Activated naive CD8-positive, alpha-beta T cell (primary cell): ENCODE data around the gene CLEC16A.
"Not testable (repeated sequence)": the region's sequence is repeated elsewhere in the genome, so short reads cannot be mapped to it uniquely, and the experiment has no call there.

Source experiments
- H3K27ac Mint-ChIP-seq: one replicate; pipeline ENCODE4 v1.8.0; 2021; ENCODE audit warnings: mixed read lengths
- H3K27me3 Mint-ChIP-seq: one replicate; pipeline ENCODE4 v1.8.0; 2021; ENCODE audit warnings: mixed read lengths
- H3K36me3 Mint-ChIP-seq: one replicate; pipeline ENCODE4 v1.8.0; 2021; ENCODE audit warnings: mixed read lengths
- H3K4me1 Mint-ChIP-seq: one replicate; pipeline ENCODE4 v1.8.0; 2021; ENCODE audit warnings: low read depth, mixed read lengths
- H3K4me3 Mint-ChIP-seq: one replicate; pipeline ENCODE4 v1.8.0; 2021; ENCODE audit warnings: mild to moderate bottlenecking, mixed read lengths
- H3K9me3 Mint-ChIP-seq: one replicate; pipeline ENCODE4 v1.8.0; 2021; ENCODE audit warnings: low read depth, mixed read lengths

CLEC16A gene

DNA sequence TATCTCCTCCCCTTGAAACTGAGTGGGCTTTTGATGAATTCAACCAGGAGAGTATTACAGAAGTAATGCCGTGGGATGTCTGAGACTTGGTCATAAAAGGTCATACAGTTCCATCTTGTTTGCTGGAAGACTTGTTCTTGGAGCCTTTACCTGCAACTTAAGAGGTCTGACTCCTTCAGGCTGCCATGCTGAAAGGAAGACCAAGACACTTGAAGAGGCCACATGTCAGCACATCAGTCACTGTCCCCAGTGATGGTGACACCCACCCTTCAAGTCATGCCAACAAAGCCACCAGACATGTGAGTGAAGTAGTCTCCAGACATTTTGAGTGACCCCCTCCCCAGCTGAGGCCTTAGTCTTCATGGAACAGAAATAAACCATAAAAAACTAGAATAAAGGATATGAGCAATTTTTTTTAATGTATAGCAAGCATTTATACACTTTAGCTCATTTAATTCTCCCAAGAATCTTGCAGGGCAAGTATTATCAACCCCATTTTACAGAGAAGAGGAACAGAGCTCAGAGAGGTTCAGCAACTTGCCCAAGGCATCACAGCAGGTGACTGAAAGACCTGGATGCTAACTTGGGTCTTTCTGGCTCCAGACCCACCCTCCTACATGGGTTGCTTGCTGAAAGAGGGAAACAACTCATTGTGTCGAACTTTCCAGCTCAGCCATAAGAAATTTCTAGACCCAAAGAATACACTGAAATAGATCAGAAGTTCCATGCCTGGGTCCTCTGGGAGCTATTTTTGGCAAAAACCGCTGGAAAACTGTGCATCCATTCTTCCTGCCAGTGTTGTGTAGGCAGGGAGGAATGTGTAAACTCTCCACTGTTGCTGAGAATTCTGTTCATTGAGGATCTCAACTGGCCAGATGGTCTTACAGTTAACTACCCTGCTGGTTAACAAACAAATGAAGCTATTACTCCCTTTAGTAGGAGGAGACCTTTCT lies 273.6 kb downstream of the CLEC16A start:
- H3K27me3 Mint-ChIP-seq, result no peaks in the 10 kb centered on the region
- H3K4me3 Mint-ChIP-seq, result no peak overlapping the region
- H3K27ac Mint-ChIP-seq, result no peak overlapping the region
- peaks cover 9% of the 10 kb centered on the region for H3K4me1 Mint-ChIP-seq
- peaks cover 6% of the 10 kb centered on the region for H3K9me3 Mint-ChIP-seq
- H3K36me3 Mint-ChIP-seq, result peaks cover 9% of the 10 kb centered on the region

GRCh38 chr16:11218604-11218962 lies 274.2 kb downstream of the CLEC16A start:
- Mint-ChIP-seq H3K4me3 (no peak overlapping the region), H3K9me3 (peaks cover 6% of the 10 kb centered on the region), H3K27me3 (no peaks in the 10 kb centered on the region), H3K27ac (no peak overlapping the region), H3K4me1 (peaks cover 12% of the 10 kb centered on the region), H3K36me3 (peaks cover 9% of the 10 kb centered on the region)

DNA sequence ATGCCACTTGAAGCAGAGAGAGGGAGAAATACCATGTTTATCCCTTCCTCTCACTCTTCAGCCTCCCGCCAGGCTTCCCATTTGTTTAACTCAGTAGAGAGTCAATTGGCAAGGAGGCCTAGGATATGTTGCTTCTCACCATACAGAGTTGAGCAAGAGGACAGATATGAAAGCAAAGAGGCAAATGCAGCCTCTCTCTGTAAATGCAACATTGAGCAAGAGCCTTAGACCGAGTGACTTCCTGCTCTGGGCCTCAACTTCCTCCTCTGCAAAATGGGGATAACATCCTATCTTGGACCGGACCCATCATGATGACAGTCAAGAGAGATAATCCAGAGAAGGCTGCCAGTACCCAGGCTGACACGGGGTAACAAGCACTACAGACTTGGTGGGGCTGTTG lies 274.8 kb downstream of the CLEC16A start:
- H3K27ac Mint-ChIP-seq, result no peak overlapping the region
- H3K9me3 Mint-ChIP-seq, result peaks cover 6% of the 10 kb centered on the region
- H3K4me1 Mint-ChIP-seq, result peaks cover 15% of the 10 kb centered on the region
- peaks cover 9% of the 10 kb centered on the region for H3K36me3 Mint-ChIP-seq
- H3K27me3 Mint-ChIP-seq, result no peaks in the 10 kb centered on the region
- H3K4me3 Mint-ChIP-seq, result no peak overlapping the region

GRCh38 chr16:11220507-11220906 lies 276.1 kb downstream of the CLEC16A start:
- H3K27me3 Mint-ChIP-seq, H3K27ac Mint-ChIP-seq, H3K9me3 Mint-ChIP-seq: not testable (repeated sequence)

DNA sequence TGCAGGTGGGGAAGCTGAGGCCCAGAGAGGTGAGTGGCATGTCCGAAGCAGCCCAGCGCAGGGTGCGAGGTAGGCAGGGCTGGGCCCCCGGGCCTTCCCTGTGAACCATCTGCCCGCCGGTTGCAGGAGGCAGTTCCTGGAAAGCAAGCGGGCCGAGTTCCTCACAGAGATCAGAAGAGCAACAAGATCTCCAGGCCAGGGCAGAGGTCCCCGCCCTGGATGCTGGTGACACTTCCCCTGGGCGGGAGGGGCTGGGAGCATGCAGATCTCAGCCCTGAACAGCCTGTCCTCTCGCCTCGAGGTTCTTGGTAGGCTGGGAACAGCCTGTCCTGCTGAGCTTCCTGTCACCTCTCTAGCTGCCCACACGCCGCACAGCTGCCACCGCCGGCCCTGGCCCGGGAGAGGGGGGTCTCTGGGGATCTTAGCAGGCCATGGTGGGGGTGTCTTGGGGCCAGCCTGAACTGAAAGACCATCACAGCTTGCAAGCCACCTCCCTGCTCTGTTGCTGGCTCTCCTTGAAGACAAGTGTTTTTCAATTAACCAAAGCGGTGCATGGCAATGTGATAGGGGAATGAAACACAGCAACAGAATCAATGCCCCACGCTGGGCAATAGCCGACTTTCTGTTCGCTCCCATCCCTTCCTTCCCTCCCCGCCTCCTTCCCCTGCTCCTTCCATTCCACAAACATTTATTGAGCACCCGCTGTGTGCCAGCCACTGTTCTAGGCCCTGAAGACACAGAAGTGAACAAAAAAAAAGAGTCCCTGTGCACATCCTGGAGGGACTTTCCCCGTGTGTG lies 279.9 kb downstream of the CLEC16A start:
- peaks cover 48% of the 10 kb centered on the region for H3K4me1 Mint-ChIP-seq

More at GRCh38 chr16:11220507-11220906, 276.1 kb downstream of the CLEC16A start:
- H3K4me1 Mint-ChIP-seq, result peaks cover 25% of the 10 kb centered on the region
- H3K36me3 Mint-ChIP-seq, H3K4me3 Mint-ChIP-seq: not testable (repeated sequence)

GRCh38 chr16:11224894-11225676 lies 280.7 kb downstream of the CLEC16A start:
- Mint-ChIP-seq H3K4me3 (peak overlapping the region; percentile 79), H3K36me3 (no peaks in the 10 kb centered on the region), H3K4me1 (peaks cover 54% of the 10 kb centered on the region), H3K27me3 (no peaks in the 10 kb centered on the region), H3K27ac (peak overlapping the region; percentile 100), H3K9me3 (no peaks in the 10 kb centered on the region)

More for the DNA sequence above, 279.9 kb downstream of the CLEC16A start:
- Mint-ChIP-seq H3K27me3 (no peaks in the 10 kb centered on the region), H3K4me3 (peak overlapping the region; percentile 79), H3K27ac (peak overlapping the region; percentile 100), H3K36me3 (no peaks in the 10 kb centered on the region), H3K9me3 (no peaks in the 10 kb centered on the region)

- Mint-ChIP-seq H3K4me3 (peak overlapping the region; percentile 79), H3K9me3 (no peaks in the 10 kb centered on the region), H3K36me3 (no peaks in the 10 kb centered on the region), H3K4me1 (peaks cover 56% of the 10 kb centered on the region), H3K27me3 (no peaks in the 10 kb centered on the region), H3K27ac (peak overlapping the region; percentile 100)
These were observed 281.5 kb downstream of the CLEC16A start for GRCh38 chr16:11225677-11226549.

- Mint-ChIP-seq H3K9me3 (no peaks in the 10 kb centered on the region), H3K4me3 (no peak overlapping the region), H3K36me3 (no peaks in the 10 kb centered on the region), H3K4me1 (peaks cover 72% of the 10 kb centered on the region), H3K27ac (peak overlapping the region; percentile 81), H3K27me3 (no peaks in the 10 kb centered on the region)
These were observed 285.1 kb downstream of the CLEC16A start for GRCh38 chr16:11229432-11229831.

DNA sequence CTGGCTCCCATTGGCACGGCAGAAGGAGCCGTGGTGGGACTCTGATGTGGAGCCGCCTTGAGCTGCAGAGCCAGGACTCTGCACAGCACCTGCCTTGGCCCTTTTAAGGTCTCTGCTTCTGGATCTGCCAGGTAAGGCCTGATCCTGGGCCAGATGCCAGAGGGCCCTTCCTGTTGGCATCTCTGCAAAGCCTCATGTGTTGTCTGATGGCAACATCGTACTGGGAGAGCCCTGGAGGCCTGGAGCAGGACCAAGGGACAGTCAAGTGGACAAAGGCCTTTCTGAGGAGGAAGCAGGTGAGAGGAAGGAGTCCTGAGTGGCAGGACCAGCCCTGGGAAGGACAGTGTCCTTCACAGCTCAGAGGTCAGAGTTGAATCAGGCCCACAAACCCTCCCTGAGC lies 285.5 kb downstream of the CLEC16A start:
- Mint-ChIP-seq H3K9me3 (no peaks in the 10 kb centered on the region), H3K4me1 (peaks cover 71% of the 10 kb centered on the region), H3K27ac (peak overlapping the region; percentile 81), H3K4me3 (no peak overlapping the region), H3K36me3 (no peaks in the 10 kb centered on the region), H3K27me3 (no peaks in the 10 kb centered on the region)

DNA sequence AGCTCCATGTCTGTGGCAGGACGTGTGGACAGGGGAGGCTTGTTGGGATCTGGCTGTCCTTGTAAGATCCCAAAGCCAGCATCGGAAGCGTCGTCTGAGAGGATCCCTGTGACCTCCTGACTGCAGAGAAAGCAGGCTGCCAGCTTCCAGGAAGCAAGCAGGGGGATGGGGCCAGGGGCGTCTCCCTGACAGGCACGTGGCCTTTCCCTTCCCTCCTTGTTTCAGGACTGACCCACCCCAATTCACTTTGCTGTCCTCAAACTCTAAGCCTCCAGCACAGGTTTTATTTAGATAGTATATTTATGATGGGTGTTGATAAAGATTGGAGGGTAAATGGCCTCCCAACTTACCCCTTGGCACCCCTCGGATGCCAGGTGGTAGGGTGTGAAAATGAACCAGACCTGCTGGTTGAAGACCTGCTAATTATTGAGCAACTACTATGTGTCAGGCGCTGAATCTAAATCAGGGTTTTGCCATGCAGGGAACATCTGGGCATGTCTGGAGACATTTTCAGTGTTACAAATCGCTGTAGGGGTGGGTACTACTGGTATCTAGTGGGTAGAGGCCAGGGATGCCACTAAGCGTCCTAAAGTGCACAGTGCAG lies 287.1 kb downstream of the CLEC16A start:
- Mint-ChIP-seq H3K9me3 (no peaks in the 10 kb centered on the region), H3K36me3 (no peaks in the 10 kb centered on the region), H3K4me3 (peak overlapping the region; percentile 32), H3K27ac (peak overlapping the region; percentile 91), H3K27me3 (no peaks in the 10 kb centered on the region), H3K4me1 (peaks cover 67% of the 10 kb centered on the region)
